Adrenal gland (tissue), 5 donors: ENCODE data around the gene COPB1.

Experiments
- POLR2A ChIP-seq, 2 donors: fragments of 450-650 bp; IDR thresholded peaks; one replicate each; pipeline ENCODE4 v1.6.1; 2017; ENCODE audit warnings: antibody characterized with exemption in 2 of 2, mild to moderate bottlenecking in 2 of 2, moderate library complexity in 1 of 2
- TF ChIP-seq, protein P1 (sequence below), 6 experiments: fragments of 450-650 bp in 4 of 6; fragments of 200-600 bp in 2 of 6; sonication (generic) in 1 of 6; IDR thresholded peaks; 1 replicate in 5 of 6; 2 replicates in 1 of 6; pipeline versions ENCODE4 v1.5.1 to v1.8.0; 2016 to 2021; ENCODE audit warnings: antibody characterized with exemption in 6 of 6, mild to moderate bottlenecking in 2 of 6, moderate library complexity in 1 of 6
- donor health status: DM: no; HTN: no; CAD: no.

DNA sequence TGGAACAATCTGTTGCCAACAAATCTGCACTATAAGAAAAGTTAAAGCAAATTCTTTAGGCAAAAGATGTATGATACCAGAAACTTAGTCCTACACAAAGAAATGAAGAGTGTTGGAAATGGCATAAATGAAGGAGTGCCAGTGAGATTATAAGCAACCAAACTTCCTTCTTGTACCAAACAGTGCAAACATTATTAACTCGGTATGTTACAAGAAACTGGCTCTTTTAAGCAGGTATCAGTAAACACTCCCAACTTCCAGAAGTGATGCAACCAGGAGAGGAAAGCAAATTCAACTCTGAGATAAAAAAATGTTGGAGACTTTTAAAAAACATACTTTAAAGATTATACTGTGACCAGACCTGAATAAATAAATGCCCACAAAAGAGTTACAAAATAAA is 28.5 kb downstream of the COPB1 start:
- TF ChIP-seq POLR2A (IDR thresholded peaks at IDR 0.05) = no peak
- TF ChIP-seq, protein P1, sequence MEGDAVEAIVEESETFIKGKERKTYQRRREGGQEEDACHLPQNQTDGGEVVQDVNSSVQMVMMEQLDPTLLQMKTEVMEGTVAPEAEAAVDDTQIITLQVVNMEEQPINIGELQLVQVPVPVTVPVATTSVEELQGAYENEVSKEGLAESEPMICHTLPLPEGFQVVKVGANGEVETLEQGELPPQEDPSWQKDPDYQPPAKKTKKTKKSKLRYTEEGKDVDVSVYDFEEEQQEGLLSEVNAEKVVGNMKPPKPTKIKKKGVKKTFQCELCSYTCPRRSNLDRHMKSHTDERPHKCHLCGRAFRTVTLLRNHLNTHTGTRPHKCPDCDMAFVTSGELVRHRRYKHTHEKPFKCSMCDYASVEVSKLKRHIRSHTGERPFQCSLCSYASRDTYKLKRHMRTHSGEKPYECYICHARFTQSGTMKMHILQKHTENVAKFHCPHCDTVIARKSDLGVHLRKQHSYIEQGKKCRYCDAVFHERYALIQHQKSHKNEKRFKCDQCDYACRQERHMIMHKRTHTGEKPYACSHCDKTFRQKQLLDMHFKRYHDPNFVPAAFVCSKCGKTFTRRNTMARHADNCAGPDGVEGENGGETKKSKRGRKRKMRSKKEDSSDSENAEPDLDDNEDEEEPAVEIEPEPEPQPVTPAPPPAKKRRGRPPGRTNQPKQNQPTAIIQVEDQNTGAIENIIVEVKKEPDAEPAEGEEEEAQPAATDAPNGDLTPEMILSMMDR (IDR thresholded peaks at IDR 0.05) = no peak
